ENCODE data around the gene SNCAIP. TPM values are rescaled to one million over a fixed set of nuclear protein-coding genes. Genes with fewer than 3 reads are reported as not detected.

The SNCAIP gene
- total RNA-seq, 1 experiment from 2014 or later, result 0.21 TPM

DNA sequence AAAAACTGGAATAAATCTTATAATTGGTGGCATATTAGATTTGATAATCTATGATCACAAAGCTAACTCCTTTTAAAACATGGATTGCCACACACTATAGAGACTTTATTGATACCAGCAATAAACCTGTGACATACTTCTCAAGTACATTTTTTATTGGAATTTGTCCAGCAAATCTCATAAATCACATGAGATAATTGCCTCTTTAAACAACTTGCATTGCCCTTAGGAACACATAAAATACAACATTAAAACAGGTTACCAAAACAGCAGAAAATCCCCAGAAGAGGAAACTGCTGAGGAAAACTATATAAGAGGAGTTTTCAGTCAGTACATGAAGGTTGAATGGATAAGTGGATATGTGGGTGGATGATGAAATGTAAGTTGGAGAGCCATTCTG lies 124.6 kb downstream of the SNCAIP start:
- Mint-ChIP-seq H3K4me1 (ENCODE audit: insufficient read depth, unreplicated experiment) (no peaks in the 10 kb centered on the region), H3K4me3 (ENCODE audit: unreplicated experiment) (no peak overlapping the region), H3K27me3 (ENCODE audit: insufficient read depth, unreplicated experiment) (peaks cover 30% of the 10 kb centered on the region), H3K36me3 (ENCODE audit: insufficient read depth, unreplicated experiment) (no peaks in the 10 kb centered on the region), H3K9me3 (ENCODE audit: unreplicated experiment) (peaks cover 5% of the 10 kb centered on the region), H3K27ac (ENCODE audit: low read depth, unreplicated experiment) (no peak overlapping the region)
- DNase-seq (ENCODE audit: unreplicated experiment), result no peak
- TF ChIP-seq, protein P1, sequence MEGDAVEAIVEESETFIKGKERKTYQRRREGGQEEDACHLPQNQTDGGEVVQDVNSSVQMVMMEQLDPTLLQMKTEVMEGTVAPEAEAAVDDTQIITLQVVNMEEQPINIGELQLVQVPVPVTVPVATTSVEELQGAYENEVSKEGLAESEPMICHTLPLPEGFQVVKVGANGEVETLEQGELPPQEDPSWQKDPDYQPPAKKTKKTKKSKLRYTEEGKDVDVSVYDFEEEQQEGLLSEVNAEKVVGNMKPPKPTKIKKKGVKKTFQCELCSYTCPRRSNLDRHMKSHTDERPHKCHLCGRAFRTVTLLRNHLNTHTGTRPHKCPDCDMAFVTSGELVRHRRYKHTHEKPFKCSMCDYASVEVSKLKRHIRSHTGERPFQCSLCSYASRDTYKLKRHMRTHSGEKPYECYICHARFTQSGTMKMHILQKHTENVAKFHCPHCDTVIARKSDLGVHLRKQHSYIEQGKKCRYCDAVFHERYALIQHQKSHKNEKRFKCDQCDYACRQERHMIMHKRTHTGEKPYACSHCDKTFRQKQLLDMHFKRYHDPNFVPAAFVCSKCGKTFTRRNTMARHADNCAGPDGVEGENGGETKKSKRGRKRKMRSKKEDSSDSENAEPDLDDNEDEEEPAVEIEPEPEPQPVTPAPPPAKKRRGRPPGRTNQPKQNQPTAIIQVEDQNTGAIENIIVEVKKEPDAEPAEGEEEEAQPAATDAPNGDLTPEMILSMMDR (IDR thresholded peaks at IDR 0.05; ENCODE audit: unreplicated experiment), result no peak
- BruUV-seq (replicated peaks), result no TSS peak
- ChIA-PET CTCF (no interaction called here), POLR2A (interaction anchor here (0.7 kb wide), 1 partner anchor 1067 kb away, joined by 4 read pairs; no protein-coding TSS in a partner anchor)
- intact Hi-C loops (cut with micrococcal nuclease), result no loop called here

GRCh38 chr5:122439645-122440044 lies 127.6 kb downstream of the SNCAIP start:
- Mint-ChIP-seq H3K9me3 (ENCODE audit: unreplicated experiment) (peaks cover 6% of the 10 kb centered on the region), H3K36me3 (ENCODE audit: insufficient read depth, unreplicated experiment) (no peaks in the 10 kb centered on the region), H3K27ac (ENCODE audit: low read depth, unreplicated experiment) (no peak overlapping the region), H3K4me1 (ENCODE audit: insufficient read depth, unreplicated experiment) (no peaks in the 10 kb centered on the region), H3K27me3 (ENCODE audit: insufficient read depth, unreplicated experiment) (peaks cover 54% of the 10 kb centered on the region), H3K4me3 (ENCODE audit: unreplicated experiment) (no peak overlapping the region)
- intact Hi-C loops (cut with micrococcal nuclease), result no loop called here
- POLR2A ChIA-PET, result interaction anchor here (0.8 to 0.9 kb wide), 2 partner anchors 9 to 1135 kb away, joined by 3 read pairs; no protein-coding TSS in a partner anchor
- DNase-seq (ENCODE audit: unreplicated experiment), result no peak
- no TSS peak for BruUV-seq (replicated peaks)
- TF ChIP-seq, protein P1 (IDR thresholded peaks at IDR 0.05; ENCODE audit: unreplicated experiment), result no peak
- CTCF ChIA-PET, result interaction anchor here (0.5 to 1.7 kb wide), 5 partner anchors 9 to 244 kb away, joined by 3 to 5 read pairs (median 3); no protein-coding TSS in a partner anchor

- POLR2A ChIA-PET, result interaction anchor here (0.6 to 0.7 kb wide), 3 partner anchors 12 to 51 kb away, joined by 3 to 5 read pairs (median 3); no protein-coding TSS in a partner anchor
- Mint-ChIP-seq H3K36me3 (ENCODE audit: insufficient read depth, unreplicated experiment) (no peaks in the 10 kb centered on the region), H3K9me3 (ENCODE audit: unreplicated experiment) (peaks cover 6% of the 10 kb centered on the region), H3K4me1 (ENCODE audit: insufficient read depth, unreplicated experiment) (no peaks in the 10 kb centered on the region), H3K4me3 (ENCODE audit: unreplicated experiment) (no peak overlapping the region), H3K27me3 (ENCODE audit: insufficient read depth, unreplicated experiment) (peaks cover 54% of the 10 kb centered on the region), H3K27ac (ENCODE audit: low read depth, unreplicated experiment) (no peak overlapping the region)
- DNase-seq (ENCODE audit: unreplicated experiment), result no peak
- TF ChIP-seq, protein P1 (IDR thresholded peaks at IDR 0.05; ENCODE audit: unreplicated experiment), result no peak
- CTCF ChIA-PET, result interaction anchor here (0.7 to 1.2 kb wide), 6 partner anchors 20 to 273 kb away, joined by 3 to 4 read pairs (median 3); no protein-coding TSS in a partner anchor
- BruUV-seq (replicated peaks), result no TSS peak
- intact Hi-C loops (cut with micrococcal nuclease), result no loop called here
Measured at GRCh38 chr5:122442938-122443337, 130.9 kb downstream of the SNCAIP start.

DNA sequence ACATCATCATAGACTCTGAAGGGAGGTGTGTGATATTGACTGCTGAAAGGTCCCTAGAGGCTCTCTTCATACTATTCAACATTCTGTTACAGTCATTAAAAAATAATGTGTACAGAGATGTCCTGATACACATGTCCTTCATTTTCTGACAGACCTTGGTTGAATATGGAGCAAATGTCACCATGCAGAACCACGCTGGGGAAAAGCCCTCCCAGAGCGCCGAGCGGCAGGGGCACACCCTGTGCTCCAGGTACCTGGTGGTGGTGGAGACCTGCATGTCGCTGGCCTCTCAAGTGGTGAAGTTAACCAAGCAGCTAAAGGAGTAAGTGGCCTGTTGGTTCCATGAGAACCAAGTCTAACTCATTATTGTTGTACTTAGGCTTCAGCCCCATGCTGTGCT lies 132.4 kb downstream of the SNCAIP start:
- ChIA-PET POLR2A (no interaction called here), CTCF (no interaction called here)
- BruUV-seq (replicated peaks), result no TSS peak
- Mint-ChIP-seq H3K27me3 (ENCODE audit: insufficient read depth, unreplicated experiment) (peaks cover 41% of the 10 kb centered on the region), H3K4me1 (ENCODE audit: insufficient read depth, unreplicated experiment) (no peaks in the 10 kb centered on the region), H3K4me3 (ENCODE audit: unreplicated experiment) (no peak overlapping the region), H3K9me3 (ENCODE audit: unreplicated experiment) (peaks cover 6% of the 10 kb centered on the region), H3K36me3 (ENCODE audit: insufficient read depth, unreplicated experiment) (no peaks in the 10 kb centered on the region), H3K27ac (ENCODE audit: low read depth, unreplicated experiment) (no peak overlapping the region)
- TF ChIP-seq, protein P1 (IDR thresholded peaks at IDR 0.05; ENCODE audit: unreplicated experiment), result no peak
- intact Hi-C loops (cut with micrococcal nuclease), result no loop called here
- DNase-seq (ENCODE audit: unreplicated experiment), result no peak
